Mammary microvascular endothelial cell (primary cell): ENCODE measurements around the gene RBBP5. TPM values are rescaled to one million over a fixed set of nuclear protein-coding genes. Genes with fewer than 3 reads are reported as not detected.

ENCODE experiments used
- total RNA-seq: library from RNA; depleted of rRNA; stranded (reverse); fragments of >200 nt; gene quantifications from 2 replicates; pipeline ENCODE4 v1.2.3, GENCODE V29; 2015

RBBP5 gene, protein sequence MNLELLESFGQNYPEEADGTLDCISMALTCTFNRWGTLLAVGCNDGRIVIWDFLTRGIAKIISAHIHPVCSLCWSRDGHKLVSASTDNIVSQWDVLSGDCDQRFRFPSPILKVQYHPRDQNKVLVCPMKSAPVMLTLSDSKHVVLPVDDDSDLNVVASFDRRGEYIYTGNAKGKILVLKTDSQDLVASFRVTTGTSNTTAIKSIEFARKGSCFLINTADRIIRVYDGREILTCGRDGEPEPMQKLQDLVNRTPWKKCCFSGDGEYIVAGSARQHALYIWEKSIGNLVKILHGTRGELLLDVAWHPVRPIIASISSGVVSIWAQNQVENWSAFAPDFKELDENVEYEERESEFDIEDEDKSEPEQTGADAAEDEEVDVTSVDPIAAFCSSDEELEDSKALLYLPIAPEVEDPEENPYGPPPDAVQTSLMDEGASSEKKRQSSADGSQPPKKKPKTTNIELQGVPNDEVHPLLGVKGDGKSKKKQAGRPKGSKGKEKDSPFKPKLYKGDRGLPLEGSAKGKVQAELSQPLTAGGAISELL
- total RNA-seq, result 11.9 and 13.3 TPM in 2 replicates

DNA sequence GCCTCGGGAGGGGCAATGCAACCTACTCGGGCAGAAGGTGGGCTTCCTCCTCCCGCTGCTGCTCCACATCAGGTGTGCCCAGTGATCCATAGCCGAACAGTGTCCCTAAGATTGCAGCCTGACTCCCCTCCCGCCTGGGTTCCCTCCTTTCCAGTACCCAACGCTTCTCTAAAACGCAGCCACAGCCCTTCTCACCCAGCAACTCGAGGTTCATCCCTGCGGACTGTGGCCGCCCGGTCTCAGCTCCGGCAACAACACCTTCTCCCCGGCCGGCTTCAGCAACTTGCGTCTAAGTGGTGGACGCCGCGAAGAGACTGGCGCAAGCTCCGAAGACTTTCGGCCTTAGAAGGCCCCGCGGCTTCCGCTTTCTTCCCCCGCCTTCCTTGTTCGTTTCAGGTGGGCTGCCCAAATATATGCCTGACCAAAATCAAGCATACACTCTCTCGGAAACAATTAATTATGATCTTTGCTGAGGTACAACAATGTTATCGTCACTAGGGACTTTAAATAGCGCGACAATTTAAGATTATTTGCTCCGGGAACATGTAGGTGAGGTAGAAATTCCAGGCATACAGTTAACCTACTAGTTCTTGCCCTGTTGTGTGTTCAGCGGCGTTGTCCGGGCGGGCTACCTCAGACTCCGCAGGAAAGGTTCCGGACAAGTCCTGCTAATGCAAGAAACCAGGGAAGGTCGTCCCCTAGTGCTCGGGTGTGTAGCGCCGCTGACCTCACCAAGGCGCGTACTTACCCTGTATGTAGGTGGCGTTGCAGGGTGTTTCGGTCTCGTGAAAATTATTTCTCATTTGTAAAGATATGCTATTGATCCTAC lies at the start of gene RBBP5:
Gene RBBP5 (minus strand): TSS at position 319 of the 829 bp plus-strand sequence. CDS start 105 bp downstream, at position 214.

DNA sequence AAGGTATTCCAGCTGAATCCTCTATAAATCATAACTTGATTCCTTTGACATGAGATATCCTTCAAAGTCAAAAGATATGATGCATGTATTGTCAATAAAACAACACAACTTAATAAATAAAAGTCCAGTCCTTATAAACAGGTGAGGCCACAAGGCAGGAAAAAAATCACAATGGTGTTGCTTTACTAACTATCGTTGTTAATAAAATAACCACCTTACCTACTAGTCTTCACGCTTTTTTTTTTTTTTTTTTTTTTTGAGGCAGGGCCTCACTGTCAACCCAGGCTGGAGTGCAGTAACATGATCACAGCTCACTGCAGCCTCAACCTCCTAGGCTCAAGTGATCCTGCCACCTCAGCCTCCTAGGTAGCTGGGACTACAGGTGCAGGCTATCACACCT lies 37.4 kb downstream of the RBBP5 start, which contains the start of gene TMEM81:
Gene TMEM81 (minus strand): TSS at position 101 of the 400 bp plus-strand sequence. CDS start 140 bp downstream, outside the sequence.

DNA sequence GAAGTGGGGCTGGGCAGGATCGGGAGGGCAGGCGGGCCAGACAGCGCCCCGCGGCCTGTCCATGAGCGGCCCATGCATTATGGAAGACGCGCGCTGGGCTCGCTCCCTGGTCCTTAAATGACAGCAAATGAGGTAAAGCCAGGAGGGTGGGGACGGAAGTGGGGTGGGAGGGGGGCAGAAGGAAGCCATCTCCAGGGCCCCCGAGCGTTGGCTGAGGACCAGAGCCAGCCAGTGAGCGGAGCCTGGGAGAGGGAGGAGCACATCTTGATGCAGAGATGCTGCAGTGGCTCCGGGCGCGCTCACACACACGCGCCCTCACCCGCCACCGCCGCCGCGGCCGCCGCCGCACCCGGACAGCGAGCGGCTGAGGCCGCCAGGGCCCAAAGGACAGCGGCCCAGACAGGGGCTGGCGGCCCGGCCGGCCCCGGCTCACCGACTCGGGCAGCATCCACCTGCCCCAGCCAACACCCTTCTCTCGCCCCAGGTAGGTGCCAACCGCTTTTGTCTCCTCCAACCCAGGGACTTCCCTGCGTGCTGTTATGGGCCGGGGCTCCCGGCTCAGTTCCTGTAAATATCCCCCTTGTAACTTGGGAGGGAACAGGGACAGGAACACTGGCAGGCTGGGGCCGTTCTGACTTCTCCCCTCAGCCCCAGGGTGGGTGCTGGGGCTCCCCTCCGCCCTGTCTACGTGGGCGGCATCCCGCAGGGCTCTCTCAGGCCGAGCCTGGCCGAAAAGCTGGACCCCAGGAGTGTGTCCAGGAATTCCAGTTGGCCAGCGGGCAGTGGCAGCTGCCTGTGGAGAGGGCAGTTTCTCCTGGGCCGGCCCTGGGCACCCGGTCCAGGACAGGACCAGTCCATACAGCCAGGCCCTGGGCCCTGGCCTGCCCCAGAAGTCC lies 78.6 kb downstream of the RBBP5 start, which contains the start of gene CNTN2:
Gene CNTN2 (plus strand): TSS at position 302 of the 896 bp plus-strand sequence. CDS start 9,974 bp downstream, outside the sequence.

Other genes starting within 250 kb of the RBBP5 start
- gene CNTN2, start 78.8 kb downstream of the RBBP5 start, total RNA-seq, result not detected in 2 replicates
- 0.60 and 1.1 TPM in 2 replicates for gene TMEM81, start 37.5 kb downstream of the RBBP5 start, total RNA-seq
- 5.8 and 6.0 TPM in 2 replicates for gene DSTYK, start 89.7 kb upstream of the RBBP5 start, total RNA-seq
- gene TMCC2, start 106.0 kb upstream of the RBBP5 start, total RNA-seq, result 2.3 and 4.7 TPM in 2 replicates
- gene NUAK2, start 199.8 kb upstream of the RBBP5 start, total RNA-seq, result 11.1 and 15.7 TPM in 2 replicates
- gene KLHDC8A, start 234.9 kb upstream of the RBBP5 start, total RNA-seq, result not detected in 2 replicates